Measurements from ENCODE around the gene NT5C3B. TPM values are rescaled to one million over a fixed set of nuclear protein-coding genes. Genes with fewer than 3 reads are reported as not detected.
"Not testable (repeated sequence)": the region's sequence is repeated elsewhere in the genome, so short reads cannot be mapped to it uniquely, and the experiment has no call there.

Gene NT5C3B
- total RNA-seq, 1 donor from 2014 or later: 22.8 TPM

DNA sequence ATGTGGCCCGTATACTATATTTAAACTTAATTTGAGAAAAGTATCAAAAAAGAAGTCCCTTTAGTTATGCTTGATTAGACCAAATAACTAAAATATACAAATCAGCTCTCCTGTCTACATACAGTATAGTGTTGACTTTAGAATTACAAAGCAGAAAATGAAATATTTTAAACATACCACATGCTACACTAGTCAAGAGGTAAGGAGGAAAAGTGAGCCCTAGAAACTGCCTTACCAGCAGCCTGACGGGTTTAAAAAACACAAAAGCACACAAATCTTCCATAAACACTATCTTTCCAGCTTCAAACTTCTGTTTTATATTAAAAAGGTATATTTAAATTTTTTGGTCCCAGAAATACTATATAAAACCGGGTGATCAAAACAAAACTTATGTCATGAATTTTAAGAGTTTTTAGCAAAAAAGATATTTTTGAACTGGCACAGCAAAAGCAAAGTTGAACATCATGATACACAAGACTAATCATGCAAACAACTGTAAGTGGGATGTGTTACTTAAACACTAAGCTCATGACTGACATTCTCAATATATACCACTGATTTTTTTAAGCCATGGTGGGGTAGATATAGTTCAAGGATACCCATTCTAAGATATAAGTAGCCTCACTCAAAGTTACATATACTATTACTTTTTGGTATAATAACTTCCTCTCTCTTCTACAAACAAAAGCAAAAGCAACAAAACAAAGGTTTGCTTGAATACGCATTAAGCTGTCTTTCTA is 13.4 kb upstream of the NT5C3B start:
- intact Hi-C loops (cut with DNase I): no loop called here
- no peak for DNase-seq (ENCODE audit: low spot score)

DNA sequence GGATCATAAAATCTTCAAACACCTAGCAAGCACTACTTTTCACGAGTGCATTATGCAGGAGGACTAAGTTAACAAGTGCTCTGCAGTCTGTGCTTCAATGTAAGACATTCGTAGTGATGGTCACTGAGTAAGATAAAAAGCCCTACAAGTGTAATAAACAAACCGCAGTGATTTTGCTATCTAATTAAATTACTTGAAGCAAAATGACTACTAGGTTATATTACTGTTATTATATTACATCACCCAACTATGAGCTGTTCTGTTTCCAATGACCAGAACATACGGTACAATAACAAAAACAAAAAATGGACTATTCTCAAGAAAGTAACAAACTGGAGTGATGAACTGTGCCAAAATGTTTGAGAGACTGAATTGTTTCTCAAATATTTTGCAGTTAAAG is 12.8 kb upstream of the NT5C3B start:
- intact Hi-C loops (cut with DNase I): no loop called here
- no peak for DNase-seq (ENCODE audit: low spot score)

- intact Hi-C loops (cut with DNase I): no loop called here
- no peak for DNase-seq (ENCODE audit: low spot score)
Observed at GRCh38 chr17:41844971-41845370, 8.9 kb upstream of the NT5C3B start.

GRCh38 chr17:41840781-41841180 is 4.7 kb upstream of the NT5C3B start:
- DNase-seq (ENCODE audit: low spot score); intact Hi-C loops (cut with DNase I): not testable (repeated sequence)

- intact Hi-C loops (cut with DNase I); DNase-seq (ENCODE audit: low spot score): not testable (repeated sequence)
Observed at GRCh38 chr17:41839448-41839847, 3.4 kb upstream of the NT5C3B start.

DNA sequence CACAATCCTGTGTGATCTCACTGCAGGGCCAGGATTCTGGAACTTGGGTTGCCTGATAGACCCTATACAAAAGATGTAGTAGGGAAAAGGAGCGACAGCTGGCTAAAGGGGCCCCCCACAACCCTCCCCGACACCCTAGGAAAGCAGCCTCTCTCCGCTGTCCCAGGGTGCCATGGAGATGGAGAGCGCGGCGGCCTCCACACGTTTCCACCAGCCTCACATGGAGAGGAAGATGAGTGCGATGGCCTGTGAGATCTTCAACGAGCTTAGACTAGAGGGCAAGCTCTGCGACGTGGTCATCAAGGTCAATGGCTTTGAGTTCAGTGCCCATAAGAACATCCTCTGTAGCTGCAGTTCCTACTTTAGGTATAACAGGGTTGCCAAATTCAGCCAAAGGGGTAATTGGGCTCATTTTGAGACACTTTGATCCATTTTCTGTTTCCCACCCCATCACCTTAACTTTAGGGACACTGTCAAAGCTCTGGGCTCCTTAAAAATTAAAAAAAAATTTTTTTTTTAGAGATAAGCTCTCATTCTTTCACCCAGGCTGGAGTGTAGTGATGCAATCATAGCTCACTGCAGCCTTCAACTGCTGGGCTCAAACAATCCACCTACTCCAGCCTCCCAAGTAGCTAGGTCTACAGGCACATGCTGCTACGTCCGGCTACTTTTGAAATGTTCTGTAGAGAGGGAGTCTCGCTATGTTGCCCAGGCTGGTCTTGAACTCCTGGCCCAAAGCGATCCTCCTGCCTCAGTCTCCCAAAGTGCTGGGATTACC is 1.9 kb upstream of the NT5C3B start, which contains the start of gene KLHL10:
KLHL10 (plus strand) TSS at position 65 of the 778 bp plus-strand sequence; CDS start at position 173, 108 bp downstream.
- DNase-seq (ENCODE audit: low spot score): no peak
- intact Hi-C loops (cut with DNase I): no loop called here

DNA sequence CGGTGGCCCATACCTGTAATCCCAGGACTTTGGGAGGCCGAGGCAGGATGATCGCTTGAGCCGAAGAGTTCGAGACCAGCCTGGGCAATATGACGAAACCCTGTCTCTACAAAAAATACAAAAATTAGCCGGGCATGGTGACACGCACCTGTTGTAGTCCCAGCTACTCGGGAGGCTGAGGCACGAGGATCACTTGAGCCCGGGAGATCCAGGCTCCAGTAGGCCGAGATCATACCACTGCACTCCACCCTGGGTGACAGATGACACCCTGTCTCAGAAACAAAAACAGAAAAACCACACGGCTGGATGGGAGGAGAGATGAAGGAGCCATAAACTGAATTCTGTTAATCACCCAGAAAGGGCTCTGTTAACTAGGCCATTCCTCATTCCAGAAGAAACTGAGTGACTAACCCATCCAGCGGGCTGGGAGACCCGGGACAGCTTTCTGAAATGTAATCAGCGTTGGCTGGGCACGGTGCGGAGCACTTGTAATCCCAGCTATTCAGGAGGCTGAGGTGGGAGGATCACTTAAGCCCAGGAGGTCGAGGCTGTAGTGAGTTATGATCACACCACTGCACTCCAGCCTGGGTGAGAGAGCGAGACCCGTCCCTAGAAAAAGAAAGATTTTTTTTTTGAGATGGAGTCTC is 641 bp upstream of the NT5C3B start:
- intact Hi-C loops (cut with DNase I): no loop called here
- DNase-seq (ENCODE audit: low spot score): no peak

DNA sequence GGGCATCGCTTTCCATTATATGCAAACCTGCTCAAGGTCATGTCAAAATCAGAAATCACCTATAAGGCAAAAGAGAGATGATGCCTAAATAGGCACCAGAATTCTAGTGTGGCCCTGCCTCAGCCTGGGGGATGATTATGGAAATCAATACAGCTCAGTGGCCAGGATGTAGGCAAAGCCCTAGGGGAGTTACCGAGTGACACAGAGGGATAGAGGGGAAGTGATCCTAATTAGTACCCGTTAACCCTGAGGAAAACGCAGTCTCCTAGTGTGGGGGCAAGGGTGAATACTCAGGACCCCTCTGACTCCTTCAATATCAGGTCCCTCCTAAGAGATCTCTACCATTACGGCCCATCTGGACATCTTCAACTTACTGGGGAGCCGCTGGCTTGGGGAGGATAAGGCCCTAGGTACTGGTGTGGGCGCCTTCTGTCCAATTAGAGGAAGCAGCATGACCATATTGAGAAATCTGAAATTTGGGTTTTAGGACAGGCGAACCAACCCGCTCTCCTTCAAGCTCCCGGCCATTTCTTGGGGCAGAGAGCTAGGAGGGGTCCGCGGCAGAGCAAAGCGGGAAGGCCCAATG is 725 bp downstream of the NT5C3B start:
- no peak for DNase-seq (ENCODE audit: low spot score)
- intact Hi-C loops (cut with DNase I): no loop called here

DNA sequence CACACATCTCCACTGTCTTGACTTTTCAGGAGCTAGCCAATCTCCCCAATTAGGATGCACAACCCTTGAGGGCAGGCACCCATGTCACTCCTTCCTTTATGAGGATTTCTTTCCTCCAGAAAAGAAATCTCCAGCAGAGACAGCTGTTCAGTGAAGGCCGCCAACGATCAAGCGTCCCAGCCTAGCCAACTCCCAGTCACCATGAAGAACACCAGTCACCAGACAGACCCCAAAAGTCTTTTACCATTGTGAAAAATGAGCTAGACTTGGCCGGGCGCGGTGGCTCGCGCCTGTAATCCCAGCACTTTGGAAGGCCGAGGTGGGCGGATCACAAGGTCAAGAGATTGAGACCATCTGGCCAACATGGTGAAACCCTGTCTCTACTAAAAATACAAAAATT is 6.1 kb downstream of the NT5C3B start:
- DNase-seq (ENCODE audit: low spot score); intact Hi-C loops (cut with DNase I): not testable (repeated sequence)

DNA sequence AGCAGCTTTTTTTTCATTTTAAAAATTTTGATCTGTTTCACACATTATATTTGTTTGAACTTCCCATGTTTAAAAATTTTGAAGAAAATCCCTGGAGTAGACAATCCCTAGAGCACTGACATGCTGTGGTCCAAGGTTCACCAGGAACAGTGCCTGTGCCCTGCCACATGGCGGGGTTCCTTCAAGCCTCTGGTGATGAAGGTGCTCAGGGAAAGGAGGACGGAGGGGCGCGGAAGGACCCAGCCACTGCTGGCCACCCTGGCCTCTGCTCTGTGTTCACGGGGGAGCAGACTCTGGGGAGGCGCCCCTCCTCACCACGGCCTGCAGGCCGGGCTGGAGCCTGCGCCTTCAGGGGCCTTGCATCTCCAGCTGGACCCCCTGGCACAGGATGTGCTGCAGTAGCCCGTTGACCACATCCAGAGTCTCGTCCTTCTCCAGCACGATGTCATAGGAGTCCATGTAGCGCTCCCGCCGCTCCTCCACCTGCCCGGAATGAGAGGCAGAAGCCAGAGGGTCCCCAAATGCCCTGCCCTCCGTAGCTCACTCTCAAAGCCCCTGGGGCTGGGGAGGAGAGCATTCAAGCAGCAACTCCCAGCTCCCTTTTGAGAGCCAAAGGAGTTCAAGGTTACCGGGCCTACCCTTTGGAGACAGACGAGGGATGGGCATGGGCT is 10.7 kb downstream of the NT5C3B start:
- intact Hi-C loops (cut with DNase I): no loop called here
- DNase-seq (ENCODE audit: low spot score): no peak

- no peak for DNase-seq (ENCODE audit: low spot score)
- intact Hi-C loops (cut with DNase I): no loop called here
Observed at GRCh38 chr17:41824086-41824485, 11.9 kb downstream of the NT5C3B start.

GRCh38 chr17:41823580-41823979 is 12.5 kb downstream of the NT5C3B start:
- intact Hi-C loops (cut with DNase I): no loop called here

DNA sequence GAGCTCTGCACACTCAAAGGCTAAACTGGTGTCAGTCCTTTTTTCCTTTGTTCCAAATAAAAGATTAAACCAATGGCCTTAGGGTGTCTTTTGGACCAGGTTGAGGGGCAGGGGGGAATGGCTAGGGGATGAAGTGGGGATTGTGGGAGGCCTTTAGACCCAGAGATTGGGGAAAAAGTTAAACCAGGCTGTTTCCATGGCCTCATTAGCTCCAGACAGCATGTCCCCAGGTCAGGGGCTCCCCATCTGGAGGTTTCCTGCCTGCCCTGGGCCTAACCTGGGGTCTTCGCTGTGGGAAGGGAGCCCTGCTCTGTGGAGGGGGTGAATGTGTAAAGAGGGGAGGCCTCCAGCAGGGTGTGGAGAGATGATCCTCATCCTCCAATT is 12.9 kb downstream of the NT5C3B start:
- DNase-seq (ENCODE audit: low spot score): no peak
- intact Hi-C loops (cut with DNase I): no loop called here

More at GRCh38 chr17:41823580-41823979, 12.5 kb downstream of the NT5C3B start:
- no peak for DNase-seq (ENCODE audit: low spot score)

GRCh38 chr17:41822216-41823140 is 13.6 kb downstream of the NT5C3B start:
- intact Hi-C loops (cut with DNase I): no loop called here
- no peak for DNase-seq (ENCODE audit: low spot score)

DNA sequence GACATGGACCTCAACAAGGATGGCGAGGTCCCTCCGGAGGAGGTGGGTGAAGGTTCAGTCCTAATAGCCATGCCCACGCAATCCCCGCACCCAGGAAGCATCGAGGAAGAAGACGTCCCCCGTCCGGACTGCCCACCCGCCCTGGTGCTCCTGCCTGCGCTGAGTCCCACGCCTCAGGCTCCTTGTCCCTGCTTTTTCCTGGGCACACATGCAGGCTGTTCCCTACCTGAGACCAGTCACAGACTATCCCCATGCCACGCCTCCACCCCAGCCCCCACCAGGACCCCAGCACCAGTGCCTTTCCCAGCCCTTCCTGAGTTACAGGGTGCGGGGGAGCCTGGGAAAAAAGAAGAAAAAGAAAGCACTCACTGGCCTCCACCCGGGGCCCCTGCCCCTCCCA is 14.3 kb downstream of the NT5C3B start:
- no peak for DNase-seq (ENCODE audit: low spot score)
- intact Hi-C loops (cut with DNase I): no loop called here

GRCh38 chr17:41818024-41818423 is 18.0 kb downstream of the NT5C3B start:
- no peak for DNase-seq (ENCODE audit: low spot score)

DNA sequence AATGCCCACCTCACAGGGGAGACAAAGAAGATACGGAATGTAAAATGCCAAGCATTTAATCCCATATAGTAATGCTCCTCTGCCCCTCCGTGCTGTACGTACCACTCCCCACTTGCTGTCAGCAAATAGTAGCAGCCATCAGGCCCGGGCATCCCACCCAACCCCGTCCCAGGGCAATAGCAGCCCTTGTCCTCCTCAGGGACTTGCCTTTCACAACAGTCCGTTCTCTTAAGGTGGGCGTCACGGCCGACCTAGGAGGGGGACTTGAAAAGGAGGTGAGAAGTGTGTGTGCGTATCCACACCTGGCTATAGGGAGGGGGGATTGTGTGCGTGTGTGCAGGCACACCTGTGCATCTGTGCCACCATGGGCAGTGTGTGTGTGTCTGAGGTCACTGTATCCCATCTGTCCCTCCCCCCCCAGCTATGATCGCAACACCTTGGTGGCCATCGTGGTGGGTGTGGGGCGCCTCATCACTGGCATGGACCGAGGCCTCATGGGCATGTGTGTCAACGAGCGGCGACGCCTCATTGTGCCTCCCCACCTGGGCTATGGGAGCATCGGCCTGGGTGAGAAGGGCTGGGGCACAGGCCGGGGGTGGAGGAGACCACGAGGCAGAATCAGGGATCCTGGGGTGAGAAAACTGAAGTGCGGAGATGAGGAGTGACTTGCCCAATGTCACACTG is 19.3 kb downstream of the NT5C3B start:
- intact Hi-C loops (cut with DNase I): loop anchor here (10.0 kb wide), 1 partner anchor 48 kb away; the partner anchor contains the start of gene KLHL11
- no peak for DNase-seq (ENCODE audit: low spot score)

More at GRCh38 chr17:41818024-41818423, 18.0 kb downstream of the NT5C3B start:
- intact Hi-C loops (cut with DNase I): loop anchor here (10.0 kb wide), 1 partner anchor 47 kb away; the partner anchor contains the start of gene KLHL11

- intact Hi-C loops (cut with DNase I): loop anchor here (10.0 kb wide), 1 partner anchor 51 kb away; the partner anchor contains the start of gene KLHL11
- DNase-seq (ENCODE audit: low spot score): no peak
Observed at GRCh38 chr17:41814195-41814594, 21.8 kb downstream of the NT5C3B start.

Measured in cardiac septum (tissue), 1 donor.